Esophagus muscularis mucosa (tissue), 4 donors: ENCODE data around the gene LHFPL2.

ENCODE experiments used
- CTCF ChIP-seq, 3 experiments: fragments of 200-600 bp in 2 of 3; fragments of 450-650 bp in 1 of 3; sonication (generic) in 2 of 3; IDR thresholded peaks; one replicate each; pipeline ENCODE4 v1.5.1; 2017 to 2019; ENCODE audit warnings: antibody characterized with exemption in 3 of 3, mild to moderate bottlenecking in 2 of 3, moderate library complexity in 1 of 3
- EP300 ChIP-seq: sonication (generic); formaldehyde crosslinking; IDR thresholded peaks from one replicate; pipeline ENCODE4 v1.6.1; 2017; ENCODE audit warnings: antibody characterized with exemption
- POLR2A ChIP-seq: fragments of 450-650 bp; IDR thresholded peaks from one replicate; pipeline ENCODE4 v1.6.1; 2017; ENCODE audit warnings: antibody characterized with exemption, moderate library complexity, mild to moderate bottlenecking, low read depth
- POLR2AphosphoS5 ChIP-seq, 2 donors: sonication (generic); formaldehyde crosslinking; IDR thresholded peaks; one replicate each; pipeline ENCODE4 v1.6.1; 2017; ENCODE audit warnings: antibody characterized with exemption in 2 of 2

GRCh38 chr5:78587081-78587774, 61.3 kb downstream of the LHFPL2 start:
- TF ChIP-seq EP300 (no peak), CTCF (IDR thresholded peaks at IDR 0.05) (no peak), POLR2AphosphoS5 (IDR thresholded peaks at IDR 0.05) (no peak), POLR2A (no peak)
